Measurements from ENCODE around the gene PTGES3. TPM values are rescaled to one million over a fixed set of nuclear protein-coding genes. Genes with fewer than 3 reads are reported as not detected.
"Not testable (repeated sequence)": the region's sequence is repeated elsewhere in the genome, so short reads cannot be mapped to it uniquely, and the experiment has no call there.

Gene PTGES3
- total RNA-seq, 1 experiment from 2014 or later: 85.3 TPM

- no peak for DNase-seq (ENCODE audit: low spot score)
- in situ Hi-C loops (cut with HindIII; ENCODE audit: low sequenced_read_pairs): no loop called here
Measured at GRCh38 chr12:56661979-56662638, 26.0 kb downstream of the PTGES3 start.

GRCh38 chr12:56661560-56661959 lies 26.5 kb downstream of the PTGES3 start:
- no peak for DNase-seq (ENCODE audit: low spot score)
- in situ Hi-C loops (cut with HindIII; ENCODE audit: low sequenced_read_pairs): no loop called here

- in situ Hi-C loops (cut with HindIII; ENCODE audit: low sequenced_read_pairs): no loop called here
- no peak for DNase-seq (ENCODE audit: low spot score)
Measured at GRCh38 chr12:56658921-56659320, 29.2 kb downstream of the PTGES3 start.

- in situ Hi-C loops (cut with HindIII; ENCODE audit: low sequenced_read_pairs): no loop called here
- no peak for DNase-seq (ENCODE audit: low spot score)
Measured at GRCh38 chr12:56657416-56658379, 30.4 kb downstream of the PTGES3 start.

GRCh38 chr12:56653781-56654180 lies 34.3 kb downstream of the PTGES3 start:
- in situ Hi-C loops (cut with HindIII; ENCODE audit: low sequenced_read_pairs): not testable (repeated sequence)

GRCh38 chr12:56648023-56648422 lies 40.1 kb downstream of the PTGES3 start:
- in situ Hi-C loops (cut with HindIII; ENCODE audit: low sequenced_read_pairs); DNase-seq (ENCODE audit: low spot score): not testable (repeated sequence)

More at GRCh38 chr12:56653781-56654180, 34.3 kb downstream of the PTGES3 start:
- not testable (repeated sequence) for DNase-seq (ENCODE audit: low spot score)

- in situ Hi-C loops (cut with HindIII; ENCODE audit: low sequenced_read_pairs): no loop called here
- DNase-seq (ENCODE audit: low spot score): peak; percentile 100
Measured at GRCh38 chr12:56645717-56646446, 42.2 kb downstream of the PTGES3 start, which contains the start of gene ATP5F1B. Gene ATP5F1B, minus strand, starts transcription at chr12:56645984. Its CDS starts 21 bp downstream, at chr12:56645963.

GRCh38 chr12:56645201-56645716 lies 42.8 kb downstream of the PTGES3 start:
- no peak for DNase-seq (ENCODE audit: low spot score)
- in situ Hi-C loops (cut with HindIII; ENCODE audit: low sequenced_read_pairs): no loop called here

- in situ Hi-C loops (cut with HindIII; ENCODE audit: low sequenced_read_pairs): no loop called here
- DNase-seq (ENCODE audit: low spot score): peak; percentile 20
Measured at GRCh38 chr12:56644654-56645053, 43.4 kb downstream of the PTGES3 start.

- DNase-seq (ENCODE audit: low spot score): no peak
- in situ Hi-C loops (cut with HindIII; ENCODE audit: low sequenced_read_pairs): no loop called here
Measured at GRCh38 chr12:56641219-56641618, 46.9 kb downstream of the PTGES3 start.

- DNase-seq (ENCODE audit: low spot score): no peak
- in situ Hi-C loops (cut with HindIII; ENCODE audit: low sequenced_read_pairs): no loop called here
Measured at GRCh38 chr12:56637621-56638020, 50.5 kb downstream of the PTGES3 start.

- DNase-seq (ENCODE audit: low spot score): peak; percentile 100
- in situ Hi-C loops (cut with HindIII; ENCODE audit: low sequenced_read_pairs): no loop called here
Measured at GRCh38 chr12:56636675-56637540, 51.2 kb downstream of the PTGES3 start.

- in situ Hi-C loops (cut with HindIII; ENCODE audit: low sequenced_read_pairs): no loop called here
- peak; percentile 93 for DNase-seq (ENCODE audit: low spot score)
Measured at GRCh38 chr12:56635806-56636674, 52.0 kb downstream of the PTGES3 start.

- in situ Hi-C loops (cut with HindIII; ENCODE audit: low sequenced_read_pairs): no loop called here
- peak; percentile 88 for DNase-seq (ENCODE audit: low spot score)
Measured at GRCh38 chr12:56634837-56635791, 53.0 kb downstream of the PTGES3 start.

GRCh38 chr12:56634242-56634836 lies 53.7 kb downstream of the PTGES3 start:
- DNase-seq (ENCODE audit: low spot score): peak; percentile 53
- in situ Hi-C loops (cut with HindIII; ENCODE audit: low sequenced_read_pairs): no loop called here

All from G401 (cell line).